Right ventricle myocardium inferior (tissue), 1 donor: ENCODE data around the gene SUPV3L1. TPM values are rescaled to one million over a fixed set of nuclear protein-coding genes. Genes with fewer than 3 reads are reported as not detected.

Experiments
- ATAC-seq: fragments of 200-7000 bp; cut with Tn5 transposase; one replicate; pipeline ENCODE4 v1.9.1; 2020; ENCODE audit warnings: mild to moderate bottlenecking, moderate library complexity
- DNase-seq: peaks from one replicate; pipeline ENCODE4 v3.0.0; 2021; ENCODE audit errors: missing footprints
- intact Hi-C: fragments of 100-400 bp; cut with DNase I; formaldehyde crosslinking; loops from one replicate; pipeline ENCODE4 v1.11.0; 2022
- total RNA-seq: library from RNA; stranded (reverse); fragmentation: NEBNext Ultra II Directional; extraction: Animal tissue kit (Norgen Biotek cat#: 25700); gene quantifications from one replicate; pipeline ENCODE4 v1.2.1, GENCODE V29; 2021
- donor health status: DM: no; HTN: yes; CAD: no; lungs with severe emphysema.

Gene SUPV3L1
- total RNA-seq, 1 donor from 2014 or later, result 40.1 TPM

GRCh38 chr10:69181433-69181832 is 1.4 kb downstream of the SUPV3L1 start:
- DNase-seq, result no peak
- no peak for ATAC-seq
- intact Hi-C loops, result no loop called here

- intact Hi-C loops, result no loop called here
- DNase-seq (no peak), ATAC-seq (no peak)
Measured at GRCh38 chr10:69182005-69182404, 2.0 kb downstream of the SUPV3L1 start.

- no peak for ATAC-seq
- DNase-seq, result no peak
- intact Hi-C loops, result no loop called here
Measured at GRCh38 chr10:69186524-69186923, 6.5 kb downstream of the SUPV3L1 start.

- ATAC-seq (no peak), DNase-seq (no peak)
- intact Hi-C loops, result no loop called here
Measured at GRCh38 chr10:69201045-69201444, 21.0 kb downstream of the SUPV3L1 start.

- ATAC-seq (no peak), DNase-seq (no peak)
- intact Hi-C loops, result no loop called here
Measured at GRCh38 chr10:69202332-69202731, 22.3 kb downstream of the SUPV3L1 start.

GRCh38 chr10:69208761-69209160 is 28.7 kb downstream of the SUPV3L1 start:
- ATAC-seq, result no peak
- intact Hi-C loops, result no loop called here
- no peak for DNase-seq

GRCh38 chr10:69209787-69210484 is 29.9 kb downstream of the SUPV3L1 start:
- DNase-seq (no peak), ATAC-seq (no peak)
- intact Hi-C loops, result no loop called here

GRCh38 chr10:69211104-69211503 is 31.1 kb downstream of the SUPV3L1 start:
- intact Hi-C loops, result no loop called here
- ATAC-seq, result no peak

GRCh38 chr10:69211524-69211923 is 31.5 kb downstream of the SUPV3L1 start:
- no peak for ATAC-seq
- intact Hi-C loops, result no loop called here
- no peak for DNase-seq

More at GRCh38 chr10:69211104-69211503, 31.1 kb downstream of the SUPV3L1 start:
- DNase-seq, result no peak

- ATAC-seq, result no peak
- DNase-seq, result no peak
- intact Hi-C loops, result no loop called here
Measured at GRCh38 chr10:69213591-69214311, 33.7 kb downstream of the SUPV3L1 start.

- intact Hi-C loops, result no loop called here
- DNase-seq, result no peak
- ATAC-seq, result no peak
Measured at GRCh38 chr10:69214666-69215131, 34.7 kb downstream of the SUPV3L1 start.

GRCh38 chr10:69215405-69216171 is 35.6 kb downstream of the SUPV3L1 start:
- intact Hi-C loops, result no loop called here
- ATAC-seq (no peak), DNase-seq (no peak)

- no peak for ATAC-seq
- intact Hi-C loops, result no loop called here
- DNase-seq, result no peak
Measured at GRCh38 chr10:69216577-69217118, 36.6 kb downstream of the SUPV3L1 start.

- ATAC-seq, result no peak
Measured at GRCh38 chr10:69217119-69217754, 37.2 kb downstream of the SUPV3L1 start.

GRCh38 chr10:69218831-69219230 is 38.8 kb downstream of the SUPV3L1 start:
- DNase-seq, result no peak
- ATAC-seq, result no peak
- intact Hi-C loops, result no loop called here

More at GRCh38 chr10:69217119-69217754, 37.2 kb downstream of the SUPV3L1 start:
- no peak for DNase-seq
- intact Hi-C loops, result no loop called here

GRCh38 chr10:69220041-69220451 is 40.0 kb downstream of the SUPV3L1 start, which contains the start of gene HKDC1:
Gene HKDC1, plus strand, starts transcription at chr10:69220332. Its CDS starts 104 bp downstream, at chr10:69220436.
- intact Hi-C loops, result no loop called here
- DNase-seq, result no peak
- no peak for ATAC-seq

- DNase-seq, result no peak
- no peak for ATAC-seq
- intact Hi-C loops, result no loop called here
Measured at GRCh38 chr10:69220507-69220906, 40.5 kb downstream of the SUPV3L1 start.

GRCh38 chr10:69222157-69223027 is 42.4 kb downstream of the SUPV3L1 start:
- DNase-seq, result no peak
- intact Hi-C loops, result no loop called here
- ATAC-seq, result peak; percentile 46
